Mammary microvascular endothelial cell (primary cell): ENCODE measurements around the gene FGFBP2. TPM values are rescaled to one million over a fixed set of nuclear protein-coding genes. Genes with fewer than 3 reads are reported as not detected.

Experiments used
- total RNA-seq: library from RNA; depleted of rRNA; stranded (reverse); fragments of >200 nt; gene quantifications from 2 replicates; pipeline ENCODE4 v1.2.3, GENCODE V29; 2015

The FGFBP2 gene, protein sequence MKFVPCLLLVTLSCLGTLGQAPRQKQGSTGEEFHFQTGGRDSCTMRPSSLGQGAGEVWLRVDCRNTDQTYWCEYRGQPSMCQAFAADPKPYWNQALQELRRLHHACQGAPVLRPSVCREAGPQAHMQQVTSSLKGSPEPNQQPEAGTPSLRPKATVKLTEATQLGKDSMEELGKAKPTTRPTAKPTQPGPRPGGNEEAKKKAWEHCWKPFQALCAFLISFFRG
- not detected in 2 replicates for total RNA-seq

DNA sequence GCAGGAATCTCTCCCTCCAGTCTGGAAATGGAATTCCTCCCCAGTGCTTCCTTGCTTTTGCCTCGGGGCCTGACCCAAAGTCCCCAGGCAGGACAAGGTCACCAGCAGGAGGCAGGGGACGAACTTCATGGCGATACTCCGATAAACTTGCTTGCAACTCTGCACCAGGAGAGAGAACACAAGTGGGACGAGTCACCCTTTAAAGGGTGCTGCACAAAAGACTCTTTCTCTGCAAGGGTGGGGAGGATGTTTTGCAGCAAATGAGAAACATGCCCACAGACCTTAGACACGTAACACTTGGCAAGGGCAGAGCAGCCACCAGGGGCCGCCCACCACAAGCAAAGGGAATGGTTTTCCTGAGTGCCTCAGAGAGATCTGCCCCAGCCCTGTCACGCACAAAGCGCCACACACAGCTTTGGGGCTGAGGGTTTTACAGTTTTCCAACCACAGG is at the start of gene FGFBP2:
FGFBP2 (minus strand) TSS at position 175 of the 451 bp plus-strand sequence; CDS start at position 129, 46 bp downstream.

DNA sequence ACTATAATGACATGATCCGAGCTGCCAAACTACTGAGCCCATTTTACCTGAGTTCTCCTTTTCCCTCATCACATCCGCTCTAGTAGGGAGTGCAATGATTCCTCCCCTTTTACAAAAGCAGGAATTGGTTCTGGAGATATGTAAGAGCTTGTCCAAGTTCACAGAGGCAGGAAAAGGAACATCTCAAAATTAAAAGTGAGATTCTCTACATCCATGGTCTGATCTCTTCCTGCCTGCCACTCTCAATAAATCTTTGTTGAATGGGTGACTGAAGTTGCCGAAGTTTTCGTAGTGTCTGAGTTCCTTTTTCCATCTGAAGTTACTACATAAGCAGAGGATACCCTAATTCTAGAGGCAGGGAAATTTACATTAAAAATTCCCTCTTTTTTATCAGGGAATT is 24.3 kb downstream of the FGFBP2 start, which contains the start of gene FGFBP1:
FGFBP1 (minus strand) TSS at position 101 of the 400 bp plus-strand sequence. CDS start 2,108 bp downstream, outside the sequence.

Other genes starting within 250 kb of the FGFBP2 start
- gene CD38, start 184.8 kb downstream of the FGFBP2 start, total RNA-seq: 3.1 and 4.5 TPM in 2 replicates
- not detected in 2 replicates for gene FGFBP1, start 24.4 kb downstream of the FGFBP2 start, total RNA-seq
- gene PROM1, start 120.8 kb upstream of the FGFBP2 start, total RNA-seq: not detected in 2 replicates